ENCODE results near the gene CMTM4.
"Not testable (repeated sequence)": the region's sequence is repeated elsewhere in the genome, so short reads cannot be mapped to it uniquely, and the experiment has no call there.

CMTM4 gene

GRCh38 chr16:66705790-66706505, 9.4 kb upstream of the CMTM4 start:
- DNase-seq (ENCODE audit: low read depth in 2 of 2): no peak

GRCh38 chr16:66703406-66704215, 7.1 kb upstream of the CMTM4 start:
- DNase-seq (ENCODE audit: low read depth in 2 of 2): no peak

GRCh38 chr16:66701516-66701915, 5.0 kb upstream of the CMTM4 start:
- DNase-seq (ENCODE audit: low read depth in 2 of 2): no peak

GRCh38 chr16:66701026-66701425, 4.5 kb upstream of the CMTM4 start:
- DNase-seq (ENCODE audit: low read depth in 2 of 2): no peak

GRCh38 chr16:66699898-66700297, 3.4 kb upstream of the CMTM4 start:
- no peak for DNase-seq (ENCODE audit: low read depth in 2 of 2)

- DNase-seq (ENCODE audit: low read depth in 2 of 2): no peak
Measured at GRCh38 chr16:66698046-66698445, 1.5 kb upstream of the CMTM4 start.

GRCh38 chr16:66695935-66696668, 441 bp downstream of the CMTM4 start:
- no peak for DNase-seq (ENCODE audit: low read depth in 2 of 2)

GRCh38 chr16:66695471-66695934, 1.0 kb downstream of the CMTM4 start:
- DNase-seq (ENCODE audit: low read depth in 2 of 2): no peak

GRCh38 chr16:66693149-66693548, 3.4 kb downstream of the CMTM4 start:
- no peak for DNase-seq (ENCODE audit: low read depth in 2 of 2)

- DNase-seq (ENCODE audit: low read depth in 2 of 2): no peak
Measured at GRCh38 chr16:66692341-66692740, 4.2 kb downstream of the CMTM4 start.

- DNase-seq (ENCODE audit: low read depth in 2 of 2): no peak
Measured at GRCh38 chr16:66691234-66691633, 5.3 kb downstream of the CMTM4 start.

GRCh38 chr16:66690106-66690847, 6.3 kb downstream of the CMTM4 start:
- no peak for DNase-seq (ENCODE audit: low read depth in 2 of 2)

- no peak for DNase-seq (ENCODE audit: low read depth in 2 of 2)
Measured at GRCh38 chr16:66689282-66689681, 7.3 kb downstream of the CMTM4 start.

- no peak for DNase-seq (ENCODE audit: low read depth in 2 of 2)
Measured at GRCh38 chr16:66687906-66688625, 8.5 kb downstream of the CMTM4 start.

- DNase-seq (ENCODE audit: low read depth in 2 of 2): not testable (repeated sequence)
Measured at GRCh38 chr16:66685501-66686115, 10.9 kb downstream of the CMTM4 start.

GRCh38 chr16:66682271-66682670, 14.3 kb downstream of the CMTM4 start:
- no peak for DNase-seq (ENCODE audit: low read depth in 2 of 2)

GRCh38 chr16:66681676-66682075, 14.9 kb downstream of the CMTM4 start:
- DNase-seq (ENCODE audit: low read depth in 2 of 2): no peak

- DNase-seq (ENCODE audit: low read depth in 2 of 2): no peak
Measured at GRCh38 chr16:66678337-66678736, 18.2 kb downstream of the CMTM4 start.

- no peak for DNase-seq (ENCODE audit: low read depth in 2 of 2)
Measured at GRCh38 chr16:66677836-66678235, 18.7 kb downstream of the CMTM4 start.

GRCh38 chr16:66677179-66677578, 19.4 kb downstream of the CMTM4 start:
- no peak for DNase-seq (ENCODE audit: low read depth in 2 of 2)

GRCh38 chr16:66676599-66676998, 19.9 kb downstream of the CMTM4 start:
- DNase-seq (ENCODE audit: low read depth in 2 of 2): no peak
